MCF 10A (cell line): ENCODE results near the gene MOB1B. TPM values are rescaled to one million over a fixed set of nuclear protein-coding genes. Genes with fewer than 3 reads are reported as not detected.

Experiments used
- BruUV-seq: library from RNA; stranded (reverse); fragments of 400-500 nt; replicated peaks from 2 replicates; lab custom pipeline; 2021; lab: Mats Ljungman, UMichigan
- CTCF ChIA-PET: fragments of 300-600 bp; sonication (Branson Sonifier 250); formaldehyde crosslinking; extraction: SDS; loops from one replicate; lab custom pipeline; 2021; ENCODE audit warnings: antibody characterized with exemption, inconsistent platforms; lab: Yijun Ruan, JAX
- POLR2A ChIA-PET: fragments of 300-600, 350-650 bp; sonication (Branson Sonifier 250); formaldehyde crosslinking; extraction: SDS; loops from one replicate; lab custom pipeline; 2020; ENCODE audit warnings: antibody characterized with exemption, inconsistent platforms; lab: Yijun Ruan, JAX
- DNase-seq: peaks from one replicate; pipeline ENCODE4 v3.0.0-alpha.2; 2018; ENCODE audit not compliant: unreplicated experiment
- H3K27ac Mint-ChIP-seq: one replicate; pipeline ENCODE4 v1.8.0; 2022; ENCODE audit warnings: mild to moderate bottlenecking, low read depth, mixed read lengths; ENCODE audit not compliant: unreplicated experiment
- H3K27me3 Mint-ChIP-seq: one replicate; pipeline ENCODE4 v1.8.0; 2022; ENCODE audit warnings: mixed read lengths; ENCODE audit not compliant: insufficient read depth, unreplicated experiment
- H3K36me3 Mint-ChIP-seq: one replicate; pipeline ENCODE4 v1.8.0; 2022; ENCODE audit warnings: mild to moderate bottlenecking, moderate library complexity, mixed read lengths; ENCODE audit not compliant: insufficient read depth, unreplicated experiment
- H3K4me1 Mint-ChIP-seq: one replicate; pipeline ENCODE4 v1.8.0; 2022; ENCODE audit warnings: mixed read lengths; ENCODE audit not compliant: insufficient read depth, unreplicated experiment
- H3K4me3 Mint-ChIP-seq: one replicate; pipeline ENCODE4 v1.8.0; 2022; ENCODE audit warnings: mild to moderate bottlenecking, moderate library complexity, mixed read lengths; ENCODE audit not compliant: unreplicated experiment
- H3K9me3 Mint-ChIP-seq: one replicate; pipeline ENCODE4 v1.8.0; 2022; ENCODE audit warnings: mixed read lengths; ENCODE audit not compliant: unreplicated experiment
- CTCF ChIP-seq: fragments of 200-600 bp; IDR thresholded peaks from one replicate; pipeline ENCODE4 v1.8.0; 2022; ENCODE audit warnings: antibody characterized with exemption, mild to moderate bottlenecking; ENCODE audit not compliant: unreplicated experiment
- intact Hi-C: fragments of 100-400 bp; cut with micrococcal nuclease; formaldehyde crosslinking; loops from 2 replicates; pipeline ENCODE4 v1.14.1; 2022
- total RNA-seq: library from RNA; stranded (reverse); gene quantifications from 2 replicates; pipeline ENCODE4 v1.2.3, GENCODE V29; 2022

Gene MOB1B
- total RNA-seq, 1 experiment from 2014 or later: 16.1 TPM

DNA sequence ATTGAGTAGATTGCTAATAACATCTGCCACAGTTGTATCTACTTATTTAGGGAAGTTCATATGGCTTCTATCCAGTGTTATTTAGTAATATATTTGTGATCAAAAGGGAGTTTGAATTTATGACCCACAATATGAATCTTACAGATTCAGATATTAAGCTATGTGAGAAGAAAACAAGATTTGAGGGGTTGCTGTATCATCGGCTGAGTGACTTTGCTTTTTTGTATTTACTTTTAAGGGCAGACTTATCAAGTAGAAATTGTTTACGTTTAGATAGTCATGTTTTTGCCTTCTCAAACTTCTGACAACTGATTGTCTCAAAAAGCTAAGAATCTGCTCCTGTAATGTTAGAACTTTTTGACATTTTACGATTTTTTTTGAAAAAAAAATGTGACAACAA, 74.1 kb downstream of the MOB1B start:
- no peak overlapping the region for H3K4me3 Mint-ChIP-seq
- intact Hi-C loops: no loop called here
- no peaks in the 10 kb centered on the region for H3K9me3 Mint-ChIP-seq
- H3K27ac Mint-ChIP-seq: no peak overlapping the region
- no peak for DNase-seq
- ChIA-PET CTCF (interaction anchor here (0.6 kb wide), 1 partner anchor 990 kb away, joined by 3 read pairs; no protein-coding TSS in a partner anchor), POLR2A (no interaction called here)
- H3K36me3 Mint-ChIP-seq: peaks cover 35% of the 10 kb centered on the region
- no TSS peak for BruUV-seq
- H3K4me1 Mint-ChIP-seq: no peaks in the 10 kb centered on the region
- H3K27me3 Mint-ChIP-seq: no peaks in the 10 kb centered on the region
- TF ChIP-seq CTCF: no peak

DNA sequence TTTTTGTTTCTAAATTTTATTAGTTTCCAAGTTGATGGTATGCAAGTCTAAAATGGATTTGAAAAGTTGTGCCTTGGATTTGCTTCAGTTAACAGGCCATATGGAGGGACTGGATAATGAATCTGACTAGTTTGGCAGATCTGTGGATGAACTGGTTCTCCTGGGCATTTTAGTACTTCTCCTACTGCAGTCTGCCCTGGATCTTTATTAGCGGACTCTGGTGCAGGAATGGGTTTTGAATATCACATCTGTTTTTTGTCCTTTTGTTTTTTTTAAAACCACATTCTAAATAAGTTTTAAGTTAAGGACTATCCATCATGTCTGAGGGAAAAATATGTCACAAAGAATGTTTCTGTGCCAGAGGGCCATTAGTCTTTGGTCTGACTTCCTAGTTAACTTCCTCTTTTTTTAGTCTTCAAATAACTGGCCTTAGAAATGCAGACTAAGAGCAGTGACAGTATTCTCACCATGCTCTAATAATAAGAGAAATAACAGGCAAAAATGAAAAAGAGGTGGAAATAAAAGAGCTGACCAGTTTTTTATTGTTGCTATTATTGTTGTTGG, 77.4 kb downstream of the MOB1B start:
- Mint-ChIP-seq H3K36me3 (peaks cover 29% of the 10 kb centered on the region), H3K4me1 (no peaks in the 10 kb centered on the region), H3K9me3 (no peaks in the 10 kb centered on the region), H3K27ac (no peak overlapping the region), H3K27me3 (no peaks in the 10 kb centered on the region), H3K4me3 (no peak overlapping the region)
- no peak for DNase-seq
- no peak for TF ChIP-seq CTCF
- no TSS peak for BruUV-seq
- ChIA-PET POLR2A (no interaction called here), CTCF (interaction anchor here (0.6 kb wide), 1 partner anchor 470 kb away, joined by 3 read pairs; no protein-coding TSS in a partner anchor)
- intact Hi-C loops: no loop called here

DNA sequence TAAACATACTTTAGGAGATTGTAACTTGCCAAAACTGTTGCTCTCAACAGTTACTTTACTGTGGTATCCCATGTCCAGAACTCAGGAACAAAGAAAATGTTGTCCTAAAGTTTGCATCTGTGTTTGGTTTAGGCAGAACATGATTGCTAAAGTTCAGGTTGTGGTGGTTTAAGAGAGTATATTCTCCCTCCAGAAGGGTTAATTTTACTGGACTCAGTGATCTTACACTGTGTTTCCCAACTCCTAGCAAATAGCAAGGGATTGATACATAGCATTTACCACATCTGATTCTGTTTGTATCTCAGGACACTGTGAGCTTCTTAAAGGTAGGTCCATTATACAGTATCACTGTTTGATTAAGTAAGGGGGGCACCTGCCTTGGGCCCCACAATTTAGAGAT, 78.0 kb downstream of the MOB1B start:
- DNase-seq: no peak
- no peaks in the 10 kb centered on the region for H3K4me1 Mint-ChIP-seq
- no peak for TF ChIP-seq CTCF
- H3K27ac Mint-ChIP-seq: no peak overlapping the region
- no TSS peak for BruUV-seq
- CTCF ChIA-PET: interaction anchor here (0.6 kb wide), 1 partner anchor 471 kb away, joined by 3 read pairs; no protein-coding TSS in a partner anchor
- no peaks in the 10 kb centered on the region for H3K9me3 Mint-ChIP-seq
- POLR2A ChIA-PET: no interaction called here
- H3K4me3 Mint-ChIP-seq: no peak overlapping the region
- peaks cover 29% of the 10 kb centered on the region for H3K36me3 Mint-ChIP-seq
- no peaks in the 10 kb centered on the region for H3K27me3 Mint-ChIP-seq
- intact Hi-C loops: no loop called here

- Mint-ChIP-seq H3K4me3 (no peak overlapping the region), H3K4me1 (no peaks in the 10 kb centered on the region), H3K27me3 (no peaks in the 10 kb centered on the region), H3K27ac (no peak overlapping the region), H3K9me3 (no peaks in the 10 kb centered on the region), H3K36me3 (peaks cover 6% of the 10 kb centered on the region)
- no TSS peak for BruUV-seq
- ChIA-PET POLR2A (no interaction called here), CTCF (no interaction called here)
- DNase-seq: no peak
- no peak for TF ChIP-seq CTCF
- intact Hi-C loops: no loop called here
Measured at GRCh38 chr4:70984106-70984505, 81.9 kb downstream of the MOB1B start.
